ENCODE measurements around the gene EML1.

Gene EML1

DNA sequence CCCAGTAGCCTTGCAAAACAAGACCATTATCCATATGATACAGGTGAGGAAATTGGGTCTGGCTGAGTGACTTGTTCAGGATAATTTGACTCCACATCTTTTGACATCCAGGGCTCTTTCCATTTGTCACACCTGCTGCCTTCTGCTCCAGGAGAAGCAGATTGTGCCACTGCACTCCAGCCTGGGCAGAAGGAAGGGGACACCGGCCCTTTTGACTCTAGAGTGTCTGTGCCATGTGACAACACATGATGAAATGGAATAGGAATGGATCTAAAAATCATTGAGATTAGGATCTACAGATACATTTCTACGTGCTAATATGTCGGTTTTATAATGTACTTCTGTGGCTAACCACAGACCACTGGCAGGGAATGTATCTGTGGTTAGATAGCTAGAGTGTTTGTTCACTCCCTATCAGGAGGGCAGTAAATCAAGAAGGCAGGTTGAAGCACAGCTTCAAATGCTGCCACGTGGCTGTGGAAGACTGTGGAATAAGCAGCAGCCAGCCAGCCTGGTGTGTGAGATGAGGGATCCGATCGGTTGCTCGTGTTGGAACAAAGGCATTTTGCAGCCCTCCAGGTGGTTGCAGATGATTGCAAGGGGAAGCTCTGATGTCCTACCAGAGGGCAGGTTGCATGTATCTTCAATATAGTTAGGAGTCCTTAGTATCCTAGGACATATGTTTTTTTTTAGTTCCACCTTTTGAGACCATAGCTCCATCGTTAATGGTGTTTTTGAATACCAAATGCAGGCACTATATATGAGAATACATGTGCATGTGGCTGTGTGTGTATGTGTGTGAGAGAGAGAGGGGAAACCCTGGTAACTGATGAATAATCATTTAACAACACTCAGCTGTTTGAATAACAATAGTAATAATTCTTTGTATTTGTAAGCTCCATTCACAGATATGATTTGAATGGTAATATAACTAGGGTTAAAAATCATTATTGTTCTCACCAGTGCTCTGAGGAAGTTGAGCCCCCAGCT is 28.6 kb downstream of the EML1 start:
- no peak for DNase-seq
- TF ChIP-seq, protein P1, sequence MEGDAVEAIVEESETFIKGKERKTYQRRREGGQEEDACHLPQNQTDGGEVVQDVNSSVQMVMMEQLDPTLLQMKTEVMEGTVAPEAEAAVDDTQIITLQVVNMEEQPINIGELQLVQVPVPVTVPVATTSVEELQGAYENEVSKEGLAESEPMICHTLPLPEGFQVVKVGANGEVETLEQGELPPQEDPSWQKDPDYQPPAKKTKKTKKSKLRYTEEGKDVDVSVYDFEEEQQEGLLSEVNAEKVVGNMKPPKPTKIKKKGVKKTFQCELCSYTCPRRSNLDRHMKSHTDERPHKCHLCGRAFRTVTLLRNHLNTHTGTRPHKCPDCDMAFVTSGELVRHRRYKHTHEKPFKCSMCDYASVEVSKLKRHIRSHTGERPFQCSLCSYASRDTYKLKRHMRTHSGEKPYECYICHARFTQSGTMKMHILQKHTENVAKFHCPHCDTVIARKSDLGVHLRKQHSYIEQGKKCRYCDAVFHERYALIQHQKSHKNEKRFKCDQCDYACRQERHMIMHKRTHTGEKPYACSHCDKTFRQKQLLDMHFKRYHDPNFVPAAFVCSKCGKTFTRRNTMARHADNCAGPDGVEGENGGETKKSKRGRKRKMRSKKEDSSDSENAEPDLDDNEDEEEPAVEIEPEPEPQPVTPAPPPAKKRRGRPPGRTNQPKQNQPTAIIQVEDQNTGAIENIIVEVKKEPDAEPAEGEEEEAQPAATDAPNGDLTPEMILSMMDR (IDR thresholded peaks at IDR 0.05; ENCODE audit: low read depth, low read length) = no peak
- Histone ChIP-seq H3K27me3 (no peaks in the 10 kb centered on the region), H3K4me1 (peaks cover 7% of the 10 kb centered on the region; the same call in 1 of the 2 replicates), H3K36me3 (no peaks in the 10 kb centered on the region), H3K9me3 (no peaks in the 10 kb centered on the region; the same call in 1 of the 2 replicates), H3K4me3 (ENCODE audit: low read depth, low read length) (no peak overlapping the region)

- no peak overlapping the region for H3K4me3 ChIP-seq (ENCODE audit: low read depth, low read length)
- peaks cover 7% of the 10 kb centered on the region; the same call in 1 of the 2 replicates for H3K4me1 ChIP-seq
- H3K27me3 ChIP-seq = no peaks in the 10 kb centered on the region
- TF ChIP-seq, protein P1 (IDR thresholded peaks at IDR 0.05; ENCODE audit: low read depth, low read length) = no peak
- H3K9me3 ChIP-seq = no peaks in the 10 kb centered on the region; the same call in 1 of the 2 replicates
- no peaks in the 10 kb centered on the region for H3K36me3 ChIP-seq
- DNase-seq = no peak
These were observed 29.7 kb downstream of the EML1 start for GRCh38 chr14:99822800-99823455.

DNA sequence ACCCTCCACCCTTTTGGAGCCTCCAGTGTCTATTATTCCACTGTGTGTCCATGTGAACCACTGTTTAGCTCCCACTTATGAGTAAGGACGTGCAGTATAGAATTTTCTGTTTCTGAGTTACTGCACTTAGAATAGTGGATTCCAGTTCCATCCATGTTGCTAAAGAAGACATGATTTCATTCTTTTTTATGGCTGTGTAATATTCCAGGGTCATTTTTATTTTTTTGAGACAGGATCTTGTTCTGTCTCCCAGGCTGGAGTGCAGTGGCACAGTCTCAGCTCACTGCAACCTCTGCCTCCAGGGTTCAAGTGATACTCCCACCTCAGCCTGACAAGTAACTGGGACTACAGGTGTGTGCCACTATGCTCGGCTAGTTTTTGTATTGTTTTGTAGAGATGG is 31.6 kb downstream of the EML1 start:
- DNase-seq = no peak
- Histone ChIP-seq H3K27me3 (no peaks in the 10 kb centered on the region), H3K9me3 (no peaks in the 10 kb centered on the region), H3K36me3 (no peaks in the 10 kb centered on the region), H3K4me3 (ENCODE audit: low read depth, low read length) (no peak overlapping the region), H3K4me1 (peaks cover 4% of the 10 kb centered on the region; the same call in 1 of the 2 replicates)
- TF ChIP-seq, protein P1 (IDR thresholded peaks at IDR 0.05; ENCODE audit: low read depth, low read length) = no peak

- no peaks in the 10 kb centered on the region for H3K27me3 ChIP-seq
- H3K4me1 ChIP-seq = no peaks in the 10 kb centered on the region
- H3K36me3 ChIP-seq = no peaks in the 10 kb centered on the region
- DNase-seq = no peak
- no peak overlapping the region for H3K4me3 ChIP-seq (ENCODE audit: low read depth, low read length)
- H3K9me3 ChIP-seq = no peaks in the 10 kb centered on the region
- TF ChIP-seq, protein P1 (IDR thresholded peaks at IDR 0.05; ENCODE audit: low read depth, low read length) = no peak
These were observed 36.2 kb downstream of the EML1 start for GRCh38 chr14:99829450-99829849.

DNA sequence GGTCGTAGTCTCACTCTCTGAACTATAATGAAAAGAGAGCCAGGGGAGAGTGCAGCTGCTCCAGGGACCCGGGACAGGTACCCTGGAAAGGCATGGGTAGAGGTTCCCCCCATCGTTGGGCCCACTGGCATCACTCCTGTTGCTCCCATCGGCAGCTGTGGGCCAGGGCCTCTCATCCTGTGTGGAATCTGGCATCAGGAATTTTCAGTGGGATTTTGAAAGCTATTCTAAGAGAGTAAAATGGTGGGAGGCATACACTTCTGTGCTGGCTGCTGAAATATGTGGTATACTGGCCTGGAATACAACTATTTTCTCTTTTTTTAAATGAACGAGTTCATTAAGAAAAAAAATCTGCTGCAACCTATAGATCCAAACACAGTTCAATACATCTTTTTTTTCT is 38.1 kb downstream of the EML1 start:
- TF ChIP-seq, protein P1 (IDR thresholded peaks at IDR 0.05; ENCODE audit: low read depth, low read length) = no peak
- no peak for DNase-seq
- Histone ChIP-seq H3K4me3 (ENCODE audit: low read depth, low read length) (no peak overlapping the region), H3K36me3 (no peaks in the 10 kb centered on the region), H3K4me1 (no peaks in the 10 kb centered on the region), H3K27me3 (no peaks in the 10 kb centered on the region), H3K9me3 (no peaks in the 10 kb centered on the region)
